ENCODE measurements around the gene TFCP2L1. TPM values are rescaled to one million over a fixed set of nuclear protein-coding genes. Genes with fewer than 3 reads are reported as not detected.

TFCP2L1 gene
- total RNA-seq, 2 donors from 2014 or later = 1.1 to 3.4 TPM

- Histone ChIP-seq H3K36me3 (no peaks in the 10 kb centered on the region), H3K9me3 (no peaks in the 10 kb centered on the region), H3K4me1 (ENCODE audit: control insufficient read depth in 1 of 2, low read depth in 2 of 2) (no peaks in the 10 kb centered on the region), H3K4me3 (no peak overlapping the region), H3K27ac (no peak overlapping the region), H3K27me3 (replicated peaks; ENCODE audit: insufficient read depth) (no peaks in the 10 kb centered on the region)
- no peak for TF ChIP-seq CTCF (IDR thresholded peaks at IDR 0.05)
- no peak for ATAC-seq (ENCODE audit: insufficient number of reproducible peaks, low FRiP score, low read depth)
- DNase-seq (ENCODE audit: low spot score) = no peak
Measured at GRCh38 chr2:121217627-121218026, 67.4 kb downstream of the TFCP2L1 start.

- DNase-seq (ENCODE audit: low spot score) = no peak
- TF ChIP-seq CTCF (IDR thresholded peaks at IDR 0.05) = no peak
- no peak overlapping the region for H3K27ac ChIP-seq
- no peaks in the 10 kb centered on the region for H3K9me3 ChIP-seq
- no peaks in the 10 kb centered on the region for H3K4me1 ChIP-seq (ENCODE audit: control insufficient read depth in 1 of 2, low read depth in 2 of 2)
- H3K4me3 ChIP-seq = no peak overlapping the region
- no peak for ATAC-seq (ENCODE audit: insufficient number of reproducible peaks, low FRiP score, low read depth)
- no peaks in the 10 kb centered on the region for H3K36me3 ChIP-seq
- H3K27me3 ChIP-seq (replicated peaks; ENCODE audit: insufficient read depth) = no peaks in the 10 kb centered on the region
Measured at GRCh38 chr2:121214296-121214695, 70.7 kb downstream of the TFCP2L1 start.

GRCh38 chr2:121213386-121213785 is 71.6 kb downstream of the TFCP2L1 start:
- Histone ChIP-seq H3K4me3 (no peak overlapping the region), H3K9me3 (no peaks in the 10 kb centered on the region), H3K36me3 (no peaks in the 10 kb centered on the region), H3K27ac (no peak overlapping the region), H3K4me1 (ENCODE audit: control insufficient read depth in 1 of 2, low read depth in 2 of 2) (no peaks in the 10 kb centered on the region), H3K27me3 (replicated peaks; ENCODE audit: insufficient read depth) (no peaks in the 10 kb centered on the region)
- TF ChIP-seq CTCF (IDR thresholded peaks at IDR 0.05) = no peak
- DNase-seq (ENCODE audit: low spot score) (no peak), ATAC-seq (ENCODE audit: insufficient number of reproducible peaks, low FRiP score, low read depth) (no peak)

- TF ChIP-seq CTCF (IDR thresholded peaks at IDR 0.05) = no peak
- no peak overlapping the region for H3K27ac ChIP-seq
- H3K27me3 ChIP-seq (replicated peaks; ENCODE audit: insufficient read depth) = no peaks in the 10 kb centered on the region
- H3K9me3 ChIP-seq = no peaks in the 10 kb centered on the region
- H3K4me1 ChIP-seq (ENCODE audit: control insufficient read depth in 1 of 2, low read depth in 2 of 2) = no peaks in the 10 kb centered on the region
- no peak for DNase-seq (ENCODE audit: low spot score)
- no peak for ATAC-seq (ENCODE audit: insufficient number of reproducible peaks, low FRiP score, low read depth)
- H3K4me3 ChIP-seq = no peak overlapping the region
- no peaks in the 10 kb centered on the region for H3K36me3 ChIP-seq
Measured at GRCh38 chr2:121212661-121213325, 72.2 kb downstream of the TFCP2L1 start.

- no peaks in the 10 kb centered on the region for H3K36me3 ChIP-seq
- ATAC-seq (ENCODE audit: insufficient number of reproducible peaks, low FRiP score, low read depth) = no peak
- TF ChIP-seq CTCF (IDR thresholded peaks at IDR 0.05) = no peak
- H3K27me3 ChIP-seq (replicated peaks; ENCODE audit: insufficient read depth) = no peaks in the 10 kb centered on the region
- no peak overlapping the region for H3K27ac ChIP-seq
- no peaks in the 10 kb centered on the region for H3K9me3 ChIP-seq
- no peaks in the 10 kb centered on the region for H3K4me1 ChIP-seq (ENCODE audit: control insufficient read depth in 1 of 2, low read depth in 2 of 2)
- H3K4me3 ChIP-seq = no peak overlapping the region
- no peak for DNase-seq (ENCODE audit: low spot score)
Measured at GRCh38 chr2:121211689-121212151, 73.3 kb downstream of the TFCP2L1 start.

Measured in thoracic aorta (tissue), 2 donors.